Neuron (in vitro differentiated cells): ENCODE data around the gene ZSWIM7.

Experiments used
- H2AFZ ChIP-seq: one replicate; pipeline ENCODE4 v1.6.1; 2013; ENCODE audit warnings: low read depth, mild to moderate bottlenecking, inconsistent platforms, low read length, moderate library complexity
- H3K27me3 ChIP-seq: one replicate; pipeline ENCODE4 v1.6.1; 2013; ENCODE audit warnings: low read length; ENCODE audit not compliant: insufficient read depth
- H3K36me3 ChIP-seq: one replicate; pipeline ENCODE4 v1.6.1; 2013; ENCODE audit warnings: low read length; ENCODE audit not compliant: insufficient read depth
- H3K4me1 ChIP-seq: one replicate; pipeline ENCODE4 v1.6.1; 2013; ENCODE audit warnings: low read length; ENCODE audit not compliant: insufficient read depth
- H3K4me3 ChIP-seq: 2 replicates; pipeline ENCODE4 v1.5.1; 2013; ENCODE audit warnings: mild to moderate bottlenecking, low read length, moderate library complexity
- H3K9me3 ChIP-seq: one replicate; pipeline ENCODE4 v1.6.1; 2013; ENCODE audit warnings: low read length

ZSWIM7 gene

DNA sequence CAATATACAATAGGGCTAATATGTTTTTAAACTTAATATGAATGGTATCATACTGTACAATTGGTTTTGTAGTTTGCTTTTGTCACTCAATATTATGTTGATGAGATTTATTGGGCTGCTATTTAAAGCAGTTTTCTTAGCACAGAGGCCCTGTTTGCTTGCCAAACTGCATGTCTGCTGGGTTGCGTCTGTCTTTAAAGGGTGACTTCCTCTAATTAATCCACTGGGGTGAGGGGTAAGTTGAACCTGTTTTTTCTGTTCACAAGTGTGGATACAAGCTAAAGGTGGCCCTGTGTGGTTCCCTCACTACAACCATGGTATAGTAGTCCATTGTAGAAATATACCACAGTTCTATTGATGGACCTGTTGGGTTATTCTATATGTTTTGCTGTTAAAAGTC is 19.8 kb upstream of the ZSWIM7 start:
- Histone ChIP-seq H3K36me3 (peaks cover 40% of the 10 kb centered on the region), H2AFZ (no peak overlapping the region), H3K27me3 (no peaks in the 10 kb centered on the region), H3K9me3 (no peaks in the 10 kb centered on the region), H3K4me1 (no peaks in the 10 kb centered on the region), H3K4me3 (no peak overlapping the region)

DNA sequence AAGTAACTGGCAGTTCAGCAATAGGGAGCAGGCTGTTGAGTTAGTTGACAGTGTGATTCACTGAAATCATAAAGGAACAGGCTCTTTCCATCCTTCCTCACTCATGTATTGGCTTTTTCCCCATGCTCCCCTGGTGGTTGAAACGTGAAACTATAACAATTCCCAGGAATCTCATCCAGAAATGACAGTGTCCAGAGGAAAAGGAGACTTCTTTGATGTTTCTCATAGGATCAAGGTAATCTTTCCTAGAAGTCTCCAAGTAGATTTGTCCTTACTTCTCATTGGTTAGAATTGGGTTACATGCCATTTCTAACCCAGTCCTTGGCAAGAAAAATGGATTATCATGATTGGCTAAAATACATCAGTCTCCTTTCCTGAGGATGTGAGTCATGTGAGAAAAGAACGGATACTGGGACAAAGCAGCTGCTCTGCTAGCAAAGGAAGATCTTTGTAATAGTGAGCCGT is 14.5 kb upstream of the ZSWIM7 start:
- Histone ChIP-seq H3K4me1 (no peaks in the 10 kb centered on the region), H2AFZ (no peak overlapping the region), H3K36me3 (peaks cover 54% of the 10 kb centered on the region), H3K27me3 (no peaks in the 10 kb centered on the region), H3K4me3 (no peak overlapping the region), H3K9me3 (no peaks in the 10 kb centered on the region)

DNA sequence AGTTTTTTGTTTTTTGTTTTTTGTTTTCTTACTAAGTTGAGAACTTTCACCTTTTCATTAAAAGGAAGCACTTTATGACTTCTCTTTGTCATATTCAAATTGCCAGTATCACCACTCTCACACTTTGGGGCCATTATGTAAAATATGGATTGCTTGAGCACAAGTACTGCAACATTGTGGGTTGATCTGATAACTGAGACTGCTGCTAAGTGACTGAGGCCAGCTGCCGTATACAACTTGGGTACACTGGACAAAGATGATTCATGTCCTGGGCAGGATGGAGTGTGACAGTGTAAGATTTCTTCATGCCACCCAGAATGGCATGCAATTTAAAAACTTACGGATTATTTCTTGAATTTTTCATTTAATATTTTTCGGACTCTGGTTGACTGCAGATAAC is 7.9 kb upstream of the ZSWIM7 start:
- Histone ChIP-seq H3K9me3 (no peaks in the 10 kb centered on the region), H3K27me3 (no peaks in the 10 kb centered on the region), H3K36me3 (peaks cover 88% of the 10 kb centered on the region), H2AFZ (no peak overlapping the region), H3K4me3 (no peak overlapping the region), H3K4me1 (no peaks in the 10 kb centered on the region)

DNA sequence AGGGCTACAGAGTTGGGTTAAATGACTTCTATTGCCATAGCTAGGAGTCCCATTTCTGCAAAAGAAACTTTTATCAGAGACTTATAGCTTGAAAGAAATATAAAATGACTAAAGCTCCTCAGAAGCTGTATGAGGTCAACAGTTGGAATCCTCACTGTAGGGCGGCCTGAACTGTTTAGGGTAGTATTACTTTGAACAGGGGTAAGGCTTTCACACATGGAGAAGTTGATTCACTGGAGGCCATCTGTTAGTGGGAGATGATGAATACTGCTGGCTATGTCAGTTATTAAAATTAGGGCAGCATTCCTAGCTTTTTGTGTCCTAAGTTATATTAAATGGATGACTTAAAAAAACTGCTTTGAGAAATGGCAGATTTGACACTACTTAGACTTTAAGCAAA is 6.1 kb upstream of the ZSWIM7 start:
- Histone ChIP-seq H3K36me3 (peaks cover 86% of the 10 kb centered on the region), H3K4me1 (peaks cover 7% of the 10 kb centered on the region), H2AFZ (no peak overlapping the region), H3K4me3 (no peak overlapping the region), H3K9me3 (peaks cover 6% of the 10 kb centered on the region), H3K27me3 (no peaks in the 10 kb centered on the region)

DNA sequence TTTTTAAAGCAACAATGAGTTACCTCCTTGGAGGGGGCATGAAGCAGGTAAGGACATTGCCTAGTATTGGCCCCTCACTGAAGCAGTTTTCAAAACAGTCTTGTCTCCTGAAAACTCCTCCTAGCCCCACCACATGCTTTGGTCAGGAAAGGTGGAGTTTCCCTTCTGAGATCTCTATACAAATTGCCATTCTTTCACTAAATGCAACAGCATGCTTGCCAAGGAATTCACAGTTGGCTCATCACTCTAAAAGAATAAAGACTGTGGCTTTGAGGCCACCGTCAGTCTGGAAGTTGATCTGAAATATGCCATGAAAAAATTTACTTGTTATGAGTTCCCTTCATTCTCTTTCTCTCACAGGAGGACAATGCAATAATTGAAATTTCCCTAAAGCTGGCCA is 4.3 kb upstream of the ZSWIM7 start:
- Histone ChIP-seq H2AFZ (no peak overlapping the region), H3K36me3 (peaks cover 76% of the 10 kb centered on the region), H3K9me3 (peaks cover 6% of the 10 kb centered on the region), H3K27me3 (no peaks in the 10 kb centered on the region), H3K4me1 (peaks cover 10% of the 10 kb centered on the region), H3K4me3 (no peak overlapping the region)

DNA sequence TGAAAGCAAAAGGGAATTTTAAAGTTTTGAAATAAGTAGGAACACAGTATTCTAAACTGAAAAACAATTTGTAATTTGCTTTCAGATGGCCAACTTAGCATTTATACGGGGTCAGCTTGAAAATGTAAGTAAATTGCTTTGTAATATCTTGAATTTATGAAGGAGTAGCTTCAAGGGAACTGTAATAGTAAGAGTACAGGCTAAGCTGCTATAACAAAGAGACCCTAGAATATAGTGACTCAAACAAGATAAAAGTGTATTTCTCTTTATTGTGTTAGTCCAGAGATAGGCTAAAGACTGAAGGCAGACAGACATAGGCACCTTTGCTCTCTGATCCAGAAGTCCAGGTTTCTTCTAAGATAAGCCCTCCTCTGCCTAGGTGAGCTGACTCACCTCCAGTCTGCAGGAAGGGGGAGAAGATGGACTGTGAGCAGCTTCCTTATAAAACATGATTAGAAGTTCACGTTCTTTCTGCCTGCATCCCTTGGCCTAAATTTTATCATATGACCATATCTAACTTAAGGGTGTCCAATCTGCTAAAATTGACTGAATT is 3.3 kb upstream of the ZSWIM7 start:
- Histone ChIP-seq H3K4me3 (no peak overlapping the region), H2AFZ (no peak overlapping the region), H3K9me3 (peaks cover 6% of the 10 kb centered on the region), H3K27me3 (no peaks in the 10 kb centered on the region), H3K4me1 (peaks cover 10% of the 10 kb centered on the region), H3K36me3 (peaks cover 66% of the 10 kb centered on the region)

DNA sequence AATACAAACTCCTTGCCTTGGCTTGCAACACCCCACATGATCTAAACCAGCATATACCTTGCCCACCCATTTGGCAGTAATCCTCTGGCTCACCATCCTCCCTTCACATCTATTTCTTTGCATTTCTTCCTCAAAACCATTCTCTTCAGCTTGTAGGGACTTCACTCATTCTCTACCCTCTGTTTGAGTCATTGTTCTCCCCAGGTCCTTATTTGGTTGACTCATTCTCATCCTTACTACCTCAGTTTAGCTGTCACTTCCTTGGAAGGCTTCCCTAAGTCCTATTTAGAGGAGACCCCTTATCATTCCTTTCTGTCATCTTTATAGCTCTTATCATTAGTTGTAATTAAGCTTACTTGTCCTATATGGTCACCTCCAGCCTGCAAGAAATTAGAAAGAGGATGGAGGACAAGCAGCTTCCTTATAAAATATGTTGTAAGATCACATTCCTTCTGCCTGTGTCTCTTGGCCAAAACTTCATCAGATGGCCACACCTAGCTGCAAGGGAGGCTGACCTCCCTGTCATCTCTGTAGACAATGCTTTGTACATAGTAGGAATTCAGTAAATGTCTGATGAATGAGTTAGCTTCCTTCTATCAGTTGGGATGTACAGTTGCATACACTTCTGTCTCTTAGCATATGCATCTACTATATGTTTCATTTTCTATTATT is 1.9 kb upstream of the ZSWIM7 start:
- Histone ChIP-seq H3K27me3 (no peaks in the 10 kb centered on the region), H3K9me3 (peaks cover 6% of the 10 kb centered on the region), H3K36me3 (peaks cover 53% of the 10 kb centered on the region), H3K4me3 (peak overlapping the region; percentile 75), H3K4me1 (peaks cover 10% of the 10 kb centered on the region), H2AFZ (no peak overlapping the region)

DNA sequence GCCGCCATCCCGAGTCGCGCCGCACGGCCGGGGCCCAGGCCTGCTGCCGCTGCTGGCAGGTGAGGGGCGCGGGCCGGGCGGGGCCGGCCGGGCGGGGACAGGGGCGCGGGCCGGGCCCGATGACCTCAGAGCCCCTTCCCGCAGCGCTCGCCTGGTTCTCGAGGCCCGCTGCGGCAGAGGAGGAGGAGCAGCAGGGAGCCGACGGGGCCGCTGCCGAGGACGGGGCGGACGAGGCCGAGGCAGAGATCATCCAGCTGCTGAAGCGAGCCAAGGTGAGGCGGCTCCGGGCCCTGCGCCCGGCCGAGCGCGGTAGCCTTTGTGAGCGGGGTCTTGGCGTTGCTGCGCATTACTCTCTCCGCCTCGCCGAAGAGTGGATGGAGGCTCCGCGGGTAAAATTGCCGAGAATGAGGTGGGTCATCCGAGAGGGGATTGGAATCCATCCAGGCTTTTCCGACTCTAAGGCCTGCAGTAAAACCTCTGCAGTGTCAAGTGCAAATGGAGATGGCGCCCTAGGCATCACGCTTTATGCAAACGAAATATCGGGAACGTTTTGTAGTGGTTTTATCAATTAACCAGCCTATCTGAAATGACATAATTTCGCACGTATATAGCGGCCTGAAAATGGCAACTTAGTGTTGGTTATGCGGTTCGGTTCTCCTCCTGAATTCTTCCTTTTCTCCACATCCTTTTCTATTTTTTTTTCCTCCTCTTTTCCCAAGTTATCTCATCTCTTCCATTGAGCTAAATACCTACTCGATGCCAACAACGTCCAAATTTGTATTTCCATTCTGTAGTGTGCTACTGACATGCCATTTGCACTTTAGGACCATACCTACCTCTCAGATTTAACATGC is 697 bp upstream of the ZSWIM7 start:
- Histone ChIP-seq H3K36me3 (peaks cover 43% of the 10 kb centered on the region), H3K9me3 (peaks cover 6% of the 10 kb centered on the region), H3K4me1 (peaks cover 10% of the 10 kb centered on the region), H2AFZ (no peak overlapping the region), H3K4me3 (peak overlapping the region; percentile 75), H3K27me3 (no peaks in the 10 kb centered on the region)

DNA sequence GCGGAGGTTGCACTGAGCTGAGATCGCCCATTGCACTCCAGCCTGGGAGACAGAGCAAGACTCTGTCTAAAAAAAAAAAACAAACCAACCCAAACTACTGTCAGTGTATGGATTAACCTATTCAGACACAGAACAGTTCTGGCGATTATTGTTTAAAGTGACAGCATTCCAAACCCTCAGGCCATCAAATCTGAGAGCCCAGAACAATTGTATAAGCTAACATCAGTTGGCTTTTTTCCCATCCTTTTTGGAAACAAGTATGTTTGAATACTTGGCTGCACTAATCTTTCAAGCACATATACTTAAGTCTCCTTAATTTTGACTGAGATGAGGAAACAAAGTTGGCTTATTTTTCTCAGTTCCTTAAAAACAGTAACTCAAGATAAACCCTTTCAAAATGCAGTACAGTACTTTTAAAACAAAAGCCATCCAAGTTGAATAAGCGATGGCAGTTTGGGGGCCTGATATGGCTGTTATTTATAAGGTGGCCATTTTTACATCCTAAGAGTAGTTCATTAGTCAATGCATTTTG is 1.4 kb downstream of the ZSWIM7 start:
- Histone ChIP-seq H3K36me3 (peaks cover 29% of the 10 kb centered on the region), H2AFZ (no peak overlapping the region), H3K4me1 (peaks cover 10% of the 10 kb centered on the region), H3K9me3 (peaks cover 6% of the 10 kb centered on the region), H3K27me3 (no peaks in the 10 kb centered on the region), H3K4me3 (no peak overlapping the region)

DNA sequence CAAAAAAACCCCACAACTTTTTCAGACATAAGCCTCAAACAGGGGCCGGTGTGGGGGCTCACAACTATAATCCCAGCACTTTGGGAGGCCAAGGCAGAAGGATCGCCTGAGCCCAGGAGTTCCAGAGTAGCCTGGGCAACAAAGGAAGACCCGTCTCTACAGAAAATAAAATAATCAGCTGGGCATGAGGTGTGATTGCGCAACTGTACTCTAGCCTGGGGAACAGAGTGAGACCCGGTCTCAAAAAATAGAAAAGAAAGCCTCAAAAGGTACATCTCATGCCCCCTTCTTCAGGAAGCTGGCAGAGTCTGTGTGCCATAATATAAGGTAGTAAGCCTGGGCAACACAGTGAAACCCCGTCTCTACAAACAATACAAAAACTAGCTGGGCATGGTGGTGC is 3.2 kb downstream of the ZSWIM7 start:
- no peak overlapping the region for H2AFZ ChIP-seq
- peaks cover 10% of the 10 kb centered on the region for H3K4me1 ChIP-seq
- H3K4me3 ChIP-seq = no peak overlapping the region
- peaks cover under 1% of the 10 kb centered on the region for H3K9me3 ChIP-seq
- no peaks in the 10 kb centered on the region for H3K27me3 ChIP-seq
- H3K36me3 ChIP-seq = peaks cover 13% of the 10 kb centered on the region

DNA sequence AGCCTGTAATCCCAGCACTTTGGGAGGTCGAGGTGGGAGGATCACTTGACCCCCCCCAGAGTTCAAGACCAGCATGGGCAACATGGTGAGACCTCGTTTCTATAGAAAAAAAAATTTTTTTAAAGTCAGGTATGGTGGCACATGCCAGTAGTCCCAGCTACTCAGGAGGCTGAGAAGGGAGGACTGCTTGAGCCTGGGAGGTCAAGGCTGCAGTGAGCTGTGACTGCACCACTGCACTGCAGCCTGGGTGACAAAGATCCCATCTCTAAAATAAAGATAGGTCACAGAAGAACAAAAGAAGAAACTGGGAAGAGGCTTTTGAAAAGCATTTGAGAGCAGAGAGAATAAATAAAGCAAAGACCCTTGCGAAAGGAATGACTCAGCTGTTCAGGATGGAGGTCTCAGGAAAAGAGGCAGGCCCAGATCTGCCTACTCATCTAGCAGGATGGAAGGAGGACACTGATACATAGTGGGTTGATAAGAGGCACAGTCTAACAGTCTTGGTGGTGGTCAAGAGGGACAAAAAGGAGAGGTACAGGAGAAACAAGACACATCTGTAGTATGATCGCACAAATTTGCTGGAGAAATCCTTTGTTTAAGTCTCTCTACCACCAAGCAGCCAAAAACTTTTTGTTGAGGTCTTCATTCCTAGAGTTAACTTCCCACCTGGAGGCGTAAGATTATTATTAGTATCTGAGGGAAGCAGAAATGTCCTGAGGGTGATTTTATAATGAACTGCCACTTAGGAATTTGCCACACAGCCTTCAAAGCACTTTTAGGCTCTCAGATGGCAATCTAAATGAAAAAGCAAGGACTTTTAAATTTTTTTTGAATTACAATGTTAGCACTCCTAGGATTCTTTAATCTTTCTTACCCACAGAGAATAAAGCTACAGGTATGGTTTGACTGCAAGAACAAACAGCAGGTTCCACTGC is 17.6 kb downstream of the ZSWIM7 start:
- no peaks in the 10 kb centered on the region for H3K4me1 ChIP-seq
- H3K36me3 ChIP-seq = peaks cover 72% of the 10 kb centered on the region
- H3K9me3 ChIP-seq = peaks cover 5% of the 10 kb centered on the region
- no peak overlapping the region for H2AFZ ChIP-seq
- no peak overlapping the region for H3K4me3 ChIP-seq
- H3K27me3 ChIP-seq = no peaks in the 10 kb centered on the region

DNA sequence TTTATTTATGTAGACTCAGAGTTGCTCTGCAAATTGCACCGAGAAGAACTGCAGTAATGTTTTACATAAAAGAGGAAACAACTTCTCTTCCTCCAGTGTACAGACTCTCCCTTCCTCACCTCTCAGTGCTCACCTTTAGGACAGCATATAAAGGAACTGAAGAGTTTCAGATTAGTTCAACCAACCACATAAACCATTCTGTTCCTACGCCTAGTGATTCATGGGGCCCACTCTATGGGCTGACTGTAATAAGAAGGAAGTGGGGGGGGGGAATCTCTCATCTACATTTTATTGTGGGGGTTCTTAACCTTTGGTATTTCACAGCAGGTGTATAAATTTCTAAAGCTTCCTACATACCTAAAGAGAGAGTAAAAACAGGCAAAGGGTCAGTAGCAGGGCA is 18.3 kb downstream of the ZSWIM7 start:
- no peak overlapping the region for H2AFZ ChIP-seq
- no peaks in the 10 kb centered on the region for H3K4me1 ChIP-seq
- H3K36me3 ChIP-seq = peaks cover 72% of the 10 kb centered on the region
- peaks cover 5% of the 10 kb centered on the region for H3K9me3 ChIP-seq
- H3K27me3 ChIP-seq = no peaks in the 10 kb centered on the region
- no peak overlapping the region for H3K4me3 ChIP-seq
